Endothelial cell of umbilical vein (primary cell): Measurements from ENCODE around the gene MERTK. TPM values are rescaled to one million over a fixed set of nuclear protein-coding genes. Genes with fewer than 3 reads are reported as not detected.

ENCODE experiments used
- BruUV-seq: library from RNA; stranded (reverse); fragments of 400-500 nt; replicated peaks from 2 replicates; lab custom pipeline; 2021; lab: Mats Ljungman, UMichigan
- CTCF ChIA-PET: fragments of 300-600, 350-600 bp; sonication (Branson Sonifier 250); formaldehyde crosslinking; loops from one replicate; lab custom pipeline; 2021; ENCODE audit warnings: antibody characterized with exemption, inconsistent platforms; lab: Charles Lee
- POLR2A ChIA-PET: fragments of 300-600, 350-600 bp; sonication (Branson Sonifier 250); formaldehyde crosslinking; loops from one replicate; lab custom pipeline; 2021; ENCODE audit warnings: antibody characterized with exemption, inconsistent platforms; lab: Charles Lee
- DNase-seq: peaks from one replicate; pipeline ENCODE4 v3.0.0-alpha.2; 2011; ENCODE audit warnings: low read depth, low spot score
- FAIRE-seq: peaks from 2 replicates; lab custom pipeline; 2011; peaks lifted over from hg19 to GRCh38; lab: Jason Lieb, UNC
- H2AFZ ChIP-seq: 2 replicates; pipeline ENCODE4 v1.6.0; 2012; ENCODE audit warnings: low read depth, low read length, control low read depth, inconsistent platforms
- H3K27ac ChIP-seq: 2 replicates; pipeline ENCODE4 v1.5.1; 2011; ENCODE audit warnings: low read depth, mild to moderate bottlenecking, control low read depth, low read length, moderate library complexity; ENCODE audit not compliant: insufficient read depth
- H3K27me3 ChIP-seq, 2 experiments: 2 replicates each; pipeline versions ENCODE4 v1.6.0 to v1.6.1; 2011; ENCODE audit warnings: low read length in 2 of 2, mixed read lengths in 1 of 2; ENCODE audit not compliant: control insufficient read depth in 2 of 2, insufficient read depth in 2 of 2
- H3K36me3 ChIP-seq, 2 experiments: 2 replicates in 1 of 2; 3 replicates in 1 of 2; pipeline ENCODE4 v1.5.1; 2011; ENCODE audit warnings: low read length in 2 of 2, mild to moderate bottlenecking in 1 of 2, moderate library complexity in 1 of 2; ENCODE audit not compliant: control insufficient read depth in 2 of 2, insufficient read depth in 2 of 2; ENCODE audit errors: extremely low read depth in 1 of 2
- H3K4me1 ChIP-seq: 3 replicates; pipeline ENCODE4 v1.5.1; 2011; ENCODE audit warnings: mild to moderate bottlenecking, low read length; ENCODE audit not compliant: control insufficient read depth, insufficient read depth; ENCODE audit errors: extremely low read depth
- H3K4me2 ChIP-seq: 2 replicates; pipeline ENCODE4 v1.6.1; 2011; ENCODE audit warnings: low read length, control low read depth, mixed read lengths; ENCODE audit not compliant: insufficient read depth
- H3K4me3 ChIP-seq, 3 experiments: fragments of 200-600 bp in 1 of 3; sonication (generic), shearing (Covaris generic) in 1 of 3; replicated peaks in 1 of 3; 2 replicates each; pipeline ENCODE4 v1.5.1; 2011 to 2016; ENCODE audit warnings: control low read depth in 3 of 3, low read length in 3 of 3, mild to moderate bottlenecking in 2 of 3, inconsistent platforms in 1 of 3, low read depth in 1 of 3, moderate library complexity in 1 of 3; ENCODE audit not compliant: insufficient read depth in 1 of 3
- H3K79me2 ChIP-seq: 2 replicates; pipeline ENCODE4 v1.6.0; 2012; ENCODE audit warnings: low read length, inconsistent platforms; ENCODE audit not compliant: control insufficient read depth, insufficient read depth
- H3K9ac ChIP-seq: replicated peaks from 2 replicates; pipeline ENCODE3; 2011; ENCODE audit warnings: low read length, control low read depth; ENCODE audit not compliant: insufficient read depth; ENCODE audit errors: extremely low read depth
- H3K9me1 ChIP-seq: replicated peaks from 3 replicates; pipeline ENCODE4 v1.6.0; 2011; ENCODE audit warnings: mild to moderate bottlenecking, low read length; ENCODE audit not compliant: control insufficient read depth, insufficient read depth; ENCODE audit errors: extremely low read depth
- H3K9me3 ChIP-seq: replicated peaks from 2 replicates; pipeline ENCODE4 v1.5.1; 2012; ENCODE audit warnings: low read length, inconsistent platforms; ENCODE audit not compliant: control insufficient read depth, insufficient read depth
- H4K20me1 ChIP-seq: replicated peaks from 2 replicates; pipeline ENCODE3; 2011; ENCODE audit warnings: mild to moderate bottlenecking, low read length; ENCODE audit not compliant: control insufficient read depth, insufficient read depth; ENCODE audit errors: extremely low read depth
- EZH2 ChIP-seq: IDR thresholded peaks from 2 replicates; pipeline ENCODE4 v1.6.1; 2012; ENCODE audit warnings: borderline replicate concordance, low read depth, mild to moderate bottlenecking, moderate library complexity, low read length, inconsistent platforms; ENCODE audit not compliant: severe bottlenecking
- FOS ChIP-seq: IDR thresholded peaks from 2 replicates; pipeline ENCODE4 v1.6.1; 2011; ENCODE audit warnings: mild to moderate bottlenecking, low read length, moderate library complexity, borderline replicate concordance; ENCODE audit not compliant: insufficient read depth
- GATA2 ChIP-seq: IDR thresholded peaks from 2 replicates; pipeline ENCODE4 v1.7.0; 2011; ENCODE audit warnings: low read depth, mild to moderate bottlenecking, moderate library complexity, mixed read lengths, low read length; ENCODE audit not compliant: insufficient read length, insufficient read depth
- JUN ChIP-seq: IDR thresholded peaks from 2 replicates; pipeline ENCODE4 v1.6.1; 2011; ENCODE audit warnings: borderline replicate concordance, low read depth; ENCODE audit not compliant: insufficient read length, insufficient read depth
- MYC ChIP-seq: IDR thresholded peaks from one replicate; pipeline ENCODE4 v1.6.1; 2011; ENCODE audit warnings: mild to moderate bottlenecking, low read depth, low read length
- POLR2A ChIP-seq: IDR thresholded peaks from 2 replicates; pipeline ENCODE4 v1.6.1; 2012; ENCODE audit warnings: low read depth, mild to moderate bottlenecking, control low read depth, low read length
- POLR2AphosphoS5 ChIP-seq: IDR thresholded peaks from 2 replicates; pipeline ENCODE4 v1.6.1; 2012; ENCODE audit warnings: low read depth, mild to moderate bottlenecking, control low read depth, low read length, moderate library complexity; ENCODE audit not compliant: insufficient read depth
- dilution Hi-C: fragments of 300-500 bp; cut with MboI; formaldehyde crosslinking; loops from one replicate; pipeline ENCODE4 v1.15.0; 2019; ENCODE audit warnings: low sequenced_read_pairs; ENCODE audit not compliant: extremely low pct_ligation_motif_present
- intact Hi-C: fragments of 100-400 bp; cut with micrococcal nuclease; formaldehyde crosslinking; loops from one replicate; pipeline ENCODE4 v1.10.0; 2022
- polyA plus RNA-seq, 4 experiments: library from polyadenylated mRNA; depleted of rRNA in 3 of 4; stranded (reverse) in 3 of 4; unstranded in 1 of 4; fragments of >200 nt; gene quantifications; 2 replicates each; pipeline versions ENCODE4 v1.2.1 to v1.2.3, GENCODE V29; 2011 to 2012; ENCODE audit warnings: missing spikeins in 1 of 4
- total RNA-seq: library from RNA; stranded (reverse); gene quantifications from 2 replicates; pipeline ENCODE4 v1.2.3, GENCODE V29; 2021
- TF ChIP-seq, protein P1 (sequence below): IDR thresholded peaks from 2 replicates; pipeline ENCODE4 v1.6.1; 2011; ENCODE audit not compliant: insufficient read depth, insufficient read length
- TF ChIP-seq, protein P2 (sequence below), 2 donors: IDR thresholded peaks; 1 replicate in 1 of 2; 2 replicates in 1 of 2; pipeline ENCODE4 v1.5.1; 2011; ENCODE audit warnings: low read length in 2 of 2, mild to moderate bottlenecking in 2 of 2, moderate library complexity in 2 of 2, control low read depth in 1 of 2, inconsistent platforms in 1 of 2, low read depth in 1 of 2; ENCODE audit not compliant: insufficient read depth in 1 of 2; ENCODE audit errors: extremely low read depth in 1 of 2

Gene MERTK
- total and polyA plus RNA-seq, 2 donors (not counting 3 experiments of a cell fraction or from before 2014, with no cell fraction given): 37.3 to 39.6 TPM

DNA sequence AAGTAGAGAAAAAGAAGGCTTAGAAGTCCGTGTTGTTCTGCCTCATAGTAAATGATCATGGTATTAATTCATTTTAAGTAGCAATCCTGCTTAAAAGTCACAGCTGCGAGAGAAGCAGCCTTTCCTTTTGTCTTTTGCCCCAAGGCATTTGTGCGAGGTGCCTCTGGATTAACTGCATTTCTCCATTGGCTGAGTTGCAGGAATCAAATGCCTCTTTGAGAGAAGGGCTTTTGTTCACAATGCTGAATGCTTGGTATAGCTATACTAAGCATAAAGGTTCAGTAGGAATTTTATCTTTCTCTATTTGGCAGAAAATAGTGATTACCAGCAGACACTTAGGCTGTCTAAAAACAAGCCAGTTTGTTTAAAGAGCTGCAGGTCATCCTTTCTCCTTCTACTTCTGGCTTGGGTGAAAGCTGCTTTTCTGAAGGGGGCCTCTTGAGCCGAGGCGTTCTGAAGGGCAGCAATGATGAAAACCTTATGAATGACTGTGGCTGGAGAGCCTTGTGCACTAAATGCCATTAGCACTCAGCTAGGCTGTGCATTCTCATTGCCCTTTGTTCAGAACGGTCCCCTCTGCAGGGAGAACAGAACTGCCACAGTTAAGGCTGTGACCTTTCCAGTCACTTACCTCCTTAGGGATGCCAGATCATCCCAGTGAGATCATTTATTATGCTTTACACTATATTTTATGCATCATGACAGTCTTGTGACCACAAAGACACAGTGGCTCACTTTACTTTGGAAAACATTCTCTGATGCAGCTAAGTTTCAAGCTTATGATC is 87.9 kb downstream of the MERTK start:
- POLR2A ChIA-PET: no interaction called here
- no peak overlapping the region for H3K27ac ChIP-seq
- no TSS peak for BruUV-seq

DNA sequence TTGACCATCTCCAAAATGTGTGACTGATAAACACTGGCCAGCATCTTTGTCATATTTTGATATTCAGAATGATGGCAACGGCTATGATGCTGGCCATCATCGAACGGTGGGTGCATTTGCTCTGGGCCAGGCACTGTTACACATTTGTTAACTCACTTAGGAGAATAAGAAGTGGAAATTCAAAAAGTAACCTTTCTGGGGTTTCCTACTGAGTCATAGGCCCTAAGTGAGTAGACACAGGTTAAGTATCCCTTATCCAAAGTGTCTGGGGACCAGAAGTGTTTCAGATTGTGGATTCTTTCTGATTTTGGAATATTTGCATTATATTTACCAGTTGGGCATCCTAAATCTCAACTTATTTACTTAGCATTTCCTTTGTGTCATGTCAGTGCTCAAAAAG is 92.0 kb downstream of the MERTK start:
- no peaks in the 10 kb centered on the region for H4K20me1 ChIP-seq
- no peaks in the 10 kb centered on the region for H3K79me2 ChIP-seq
- ChIA-PET CTCF (no interaction called here), POLR2A (no interaction called here)
- H3K27me3 ChIP-seq: no peaks in the 10 kb centered on the region
- intact Hi-C loops: no loop called here
- H3K36me3 ChIP-seq: peaks cover 10 to 11% of the 10 kb centered on the region in 2 experiments
- FAIRE-seq (no peak), DNase-seq (no peak)
- no peak overlapping the region for H3K4me3 ChIP-seq
- H3K27ac ChIP-seq: no peak overlapping the region
- H3K4me1 ChIP-seq: no peaks in the 10 kb centered on the region
- no peaks in the 10 kb centered on the region for H3K9me1 ChIP-seq
- H3K4me2 ChIP-seq: no peak overlapping the region
- no peaks in the 10 kb centered on the region for H3K9me3 ChIP-seq
- no TSS peak for BruUV-seq
- TF ChIP-seq MYC (no peak), FOS (no peak), POLR2AphosphoS5 (no peak), EZH2 (no peak), JUN (no peak), POLR2A (no peak), GATA2 (no peak)
- TF ChIP-seq, protein P1, sequence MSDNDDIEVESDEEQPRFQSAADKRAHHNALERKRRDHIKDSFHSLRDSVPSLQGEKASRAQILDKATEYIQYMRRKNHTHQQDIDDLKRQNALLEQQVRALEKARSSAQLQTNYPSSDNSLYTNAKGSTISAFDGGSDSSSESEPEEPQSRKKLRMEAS: no peak
- TF ChIP-seq, protein P2, sequence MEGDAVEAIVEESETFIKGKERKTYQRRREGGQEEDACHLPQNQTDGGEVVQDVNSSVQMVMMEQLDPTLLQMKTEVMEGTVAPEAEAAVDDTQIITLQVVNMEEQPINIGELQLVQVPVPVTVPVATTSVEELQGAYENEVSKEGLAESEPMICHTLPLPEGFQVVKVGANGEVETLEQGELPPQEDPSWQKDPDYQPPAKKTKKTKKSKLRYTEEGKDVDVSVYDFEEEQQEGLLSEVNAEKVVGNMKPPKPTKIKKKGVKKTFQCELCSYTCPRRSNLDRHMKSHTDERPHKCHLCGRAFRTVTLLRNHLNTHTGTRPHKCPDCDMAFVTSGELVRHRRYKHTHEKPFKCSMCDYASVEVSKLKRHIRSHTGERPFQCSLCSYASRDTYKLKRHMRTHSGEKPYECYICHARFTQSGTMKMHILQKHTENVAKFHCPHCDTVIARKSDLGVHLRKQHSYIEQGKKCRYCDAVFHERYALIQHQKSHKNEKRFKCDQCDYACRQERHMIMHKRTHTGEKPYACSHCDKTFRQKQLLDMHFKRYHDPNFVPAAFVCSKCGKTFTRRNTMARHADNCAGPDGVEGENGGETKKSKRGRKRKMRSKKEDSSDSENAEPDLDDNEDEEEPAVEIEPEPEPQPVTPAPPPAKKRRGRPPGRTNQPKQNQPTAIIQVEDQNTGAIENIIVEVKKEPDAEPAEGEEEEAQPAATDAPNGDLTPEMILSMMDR (IDR thresholded peaks at IDR 0.05; ENCODE audit: extremely low read depth in 1 of 2, insufficient read depth in 1 of 2, low read depth in 1 of 2, low read length in 2 of 2): no peak
- dilution Hi-C loops: no loop called here
- H3K9ac ChIP-seq: no peak overlapping the region
- no peak overlapping the region for H2AFZ ChIP-seq

More for the DNA sequence above, 87.9 kb downstream of the MERTK start:
- DNase-seq (no peak), FAIRE-seq (no peak)
- CTCF ChIA-PET: interaction anchor here (0.6 to 1.5 kb wide), 7 partner anchors 11 to 98 kb away, joined by 3 to 11 read pairs (median 4); no protein-coding TSS in a partner anchor
- Histone ChIP-seq H3K36me3 (peaks cover 24 to 25% of the 10 kb centered on the region in 2 experiments), H3K79me2 (no peaks in the 10 kb centered on the region), H3K9ac (no peak overlapping the region), H4K20me1 (no peaks in the 10 kb centered on the region), H3K4me1 (no peaks in the 10 kb centered on the region), H3K9me1 (no peaks in the 10 kb centered on the region), H3K9me3 (no peaks in the 10 kb centered on the region), H3K4me2 (no peak overlapping the region), H2AFZ (no peak overlapping the region), H3K27me3 (no peaks in the 10 kb centered on the region), H3K4me3 (no peak overlapping the region)
- intact Hi-C loops: no loop called here
- dilution Hi-C loops: no loop called here
- TF ChIP-seq EZH2: no peak
- TF ChIP-seq POLR2AphosphoS5: no peak
